Measurements from ENCODE around the gene ALAS2.

- TF ChIP-seq POLR2A (IDR thresholded peaks at IDR 0.05), result no peak
- TF ChIP-seq EP300 (IDR thresholded peaks at IDR 0.05), result no peak
Measured at GRCh38 chrX:55005256-55005655, 25.5 kb downstream of the ALAS2 start.
